GM19463 (cell line): ENCODE data around the gene SLC22A5.
A peak's percentile ranks its signal among the peaks of the same experiment; 100 is the strongest.

Experiments used
- ATAC-seq: cut with Tn5 transposase; IDR thresholded peaks from one replicate; pipeline ENCODE4 v1.9.1; 2021; ENCODE audit warnings: mild to moderate bottlenecking, moderate library complexity; ENCODE audit not compliant: unreplicated experiment

Gene SLC22A5

GRCh38 chr5:132369474-132370180, at the start of gene SLC22A5:
TSS of gene SLC22A5 (plus strand) at chr5:132369710. CDS start at chr5:132369973, 263 bp downstream.
- peak; percentile 94 for ATAC-seq

GRCh38 chr5:132319975-132320374, 49.5 kb upstream of the SLC22A5 start:
- no peak for ATAC-seq

- ATAC-seq = no peak
Measured at GRCh38 chr5:132321109-132321721, 48.3 kb upstream of the SLC22A5 start.

GRCh38 chr5:132322266-132322665, 47.2 kb upstream of the SLC22A5 start:
- no peak for ATAC-seq

GRCh38 chr5:132323202-132323601, 46.3 kb upstream of the SLC22A5 start:
- ATAC-seq = no peak

- no peak for ATAC-seq
Measured at GRCh38 chr5:132325691-132326090, 43.8 kb upstream of the SLC22A5 start.

- no peak for ATAC-seq
Measured at GRCh38 chr5:132327252-132327955, 42.1 kb upstream of the SLC22A5 start.

- peak; percentile 58 for ATAC-seq
Measured at GRCh38 chr5:132334812-132335211, 34.7 kb upstream of the SLC22A5 start.

- ATAC-seq = no peak
Measured at GRCh38 chr5:132335402-132335801, 34.1 kb upstream of the SLC22A5 start.

- no peak for ATAC-seq
Measured at GRCh38 chr5:132339502-132339901, 30.0 kb upstream of the SLC22A5 start.

GRCh38 chr5:132342291-132343180, 27.0 kb upstream of the SLC22A5 start:
- ATAC-seq = no peak

- ATAC-seq = no peak
Measured at GRCh38 chr5:132344775-132345514, 24.6 kb upstream of the SLC22A5 start.

GRCh38 chr5:132353486-132353995, 16.0 kb upstream of the SLC22A5 start:
- ATAC-seq = no peak

GRCh38 chr5:132354381-132355139, 14.9 kb upstream of the SLC22A5 start:
- no peak for ATAC-seq

- ATAC-seq = no peak
Measured at GRCh38 chr5:132355140-132355765, 14.3 kb upstream of the SLC22A5 start.

GRCh38 chr5:132358775-132359174, 10.7 kb upstream of the SLC22A5 start:
- no peak for ATAC-seq

GRCh38 chr5:132362086-132362485, 7.4 kb upstream of the SLC22A5 start:
- ATAC-seq = no peak

GRCh38 chr5:132363431-132364112, 5.9 kb upstream of the SLC22A5 start:
- ATAC-seq = no peak
